OCI-LY3 (cell line): ENCODE results near the gene PIK3R2.

Experiments used
- H2AFZ ChIP-seq: fragments of 200-600, 300-600 bp; shearing (Covaris generic); 2 replicates; pipeline ENCODE4 v1.6.0; 2014; ENCODE audit warnings: antibody characterized with exemption, low read depth, low read length
- H3K27ac ChIP-seq: fragments of 200-600, 300-600 bp; sonication (generic); 2 replicates; pipeline ENCODE4 v1.5.1; 2014; ENCODE audit warnings: mild to moderate bottlenecking, low read length, moderate library complexity, mixed read lengths
- H3K27me3 ChIP-seq: fragments of 200-600, 300-600 bp; sonication (generic); 2 replicates; pipeline ENCODE4 v1.6.1; 2014; ENCODE audit warnings: low read depth, low read length, mixed read lengths
- H3K36me3 ChIP-seq: fragments of 200-600, 300-600 bp; sonication (generic); replicated peaks from 2 replicates; pipeline ENCODE3; 2014; ENCODE audit warnings: low read depth, low read length, mixed read lengths
- H3K4me1 ChIP-seq: fragments of 300-600, 200-600 bp; sonication (generic); 2 replicates; pipeline ENCODE4 v1.6.1; 2014; ENCODE audit warnings: low read length, mixed read lengths
- H3K4me2 ChIP-seq: fragments of 200-600, 300-600 bp; sonication (generic); 2 replicates; pipeline ENCODE4 v1.6.1; 2014; ENCODE audit warnings: low read length, mixed read lengths
- H3K4me3 ChIP-seq: fragments of 300-600, 200-600 bp; sonication (generic); 2 replicates; pipeline ENCODE4 v1.5.1; 2014; ENCODE audit warnings: antibody characterized with exemption, mild to moderate bottlenecking, low read length, moderate library complexity
- H3K79me2 ChIP-seq: fragments of 300-600, 200-600 bp; shearing (Covaris generic); 2 replicates; pipeline ENCODE4 v1.6.1; 2014; ENCODE audit warnings: mild to moderate bottlenecking, low read length, mixed read lengths
- H3K9ac ChIP-seq: fragments of 300-600, 200-600 bp; shearing (Covaris generic); 2 replicates; pipeline ENCODE4 v1.6.0; 2014; ENCODE audit warnings: mild to moderate bottlenecking, low read length, moderate library complexity
- H3K9me3 ChIP-seq: fragments of 200-600, 300-600 bp; shearing (Covaris generic); 2 replicates; pipeline ENCODE4 v1.6.1; 2014; ENCODE audit warnings: low read length, mixed read lengths; ENCODE audit not compliant: insufficient read depth
- H4K20me1 ChIP-seq: fragments of 200-600, 300-600 bp; sonication (generic); 2 replicates; pipeline ENCODE4 v1.6.1; 2016; ENCODE audit warnings: low read length, mixed read lengths; ENCODE audit not compliant: insufficient read depth
- EZH2phosphoT487 ChIP-seq: fragments of 200-600 bp; shearing (Covaris generic); IDR thresholded peaks from 2 replicates; pipeline ENCODE4 v1.6.1; 2018; ENCODE audit warnings: antibody characterized with exemption, mixed run types, low read depth
- TF ChIP-seq, protein P1 (sequence below): fragments of 200-600, 300-600 bp; sonication (generic); IDR thresholded peaks from 2 replicates; pipeline ENCODE4 v1.5.1; 2014; ENCODE audit warnings: antibody characterized with exemption, low read length, low read depth

PIK3R2 gene

DNA sequence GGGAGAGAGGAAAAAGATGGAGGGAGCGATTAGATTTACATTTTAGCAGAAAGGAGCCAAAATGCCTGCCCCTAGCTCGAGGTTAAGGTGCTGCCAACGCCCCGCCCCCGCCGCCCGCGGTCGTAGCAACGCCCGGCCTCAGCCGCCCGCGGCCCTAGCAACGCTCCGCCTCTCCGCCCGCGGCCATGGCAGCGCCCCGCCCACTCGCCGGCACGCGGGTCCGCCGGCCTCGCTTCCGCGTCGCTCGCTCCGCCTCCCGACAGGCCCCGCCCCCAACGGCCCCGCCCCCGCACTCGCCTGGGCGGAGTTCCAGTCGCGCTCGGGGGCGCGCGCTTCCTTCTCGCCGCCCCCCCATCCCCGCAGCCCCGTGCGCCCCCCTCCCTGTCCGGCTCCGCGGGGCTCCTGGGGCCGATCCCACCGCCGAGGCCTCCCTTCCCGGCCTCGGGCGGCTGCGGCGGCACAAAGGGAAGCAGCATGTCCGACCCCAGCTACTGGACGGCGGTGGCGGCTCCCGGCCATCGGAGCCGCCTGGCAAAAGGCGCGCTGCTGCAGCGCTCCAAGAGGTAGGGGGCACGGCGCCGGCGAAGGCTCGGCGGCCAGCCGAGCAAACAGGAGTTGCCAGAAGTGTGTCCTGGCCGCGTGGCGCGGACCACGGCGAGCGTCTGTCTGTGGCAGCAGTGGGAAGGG, 35.1 kb upstream of the PIK3R2 start:
- Histone ChIP-seq H3K9ac (peak overlapping the region; percentile 69), H2AFZ (no peak overlapping the region), H3K27ac (no peak overlapping the region), H3K27me3 (no peaks in the 10 kb centered on the region), H3K4me2 (peak overlapping the region; percentile 98), H3K79me2 (peaks cover 23% of the 10 kb centered on the region), H3K9me3 (no peaks in the 10 kb centered on the region), H3K4me3 (peak overlapping the region; percentile 81), H3K36me3 (peaks cover 17% of the 10 kb centered on the region), H3K4me1 (peaks cover 26% of the 10 kb centered on the region), H4K20me1 (peaks cover 26% of the 10 kb centered on the region)
- TF ChIP-seq, protein P1, sequence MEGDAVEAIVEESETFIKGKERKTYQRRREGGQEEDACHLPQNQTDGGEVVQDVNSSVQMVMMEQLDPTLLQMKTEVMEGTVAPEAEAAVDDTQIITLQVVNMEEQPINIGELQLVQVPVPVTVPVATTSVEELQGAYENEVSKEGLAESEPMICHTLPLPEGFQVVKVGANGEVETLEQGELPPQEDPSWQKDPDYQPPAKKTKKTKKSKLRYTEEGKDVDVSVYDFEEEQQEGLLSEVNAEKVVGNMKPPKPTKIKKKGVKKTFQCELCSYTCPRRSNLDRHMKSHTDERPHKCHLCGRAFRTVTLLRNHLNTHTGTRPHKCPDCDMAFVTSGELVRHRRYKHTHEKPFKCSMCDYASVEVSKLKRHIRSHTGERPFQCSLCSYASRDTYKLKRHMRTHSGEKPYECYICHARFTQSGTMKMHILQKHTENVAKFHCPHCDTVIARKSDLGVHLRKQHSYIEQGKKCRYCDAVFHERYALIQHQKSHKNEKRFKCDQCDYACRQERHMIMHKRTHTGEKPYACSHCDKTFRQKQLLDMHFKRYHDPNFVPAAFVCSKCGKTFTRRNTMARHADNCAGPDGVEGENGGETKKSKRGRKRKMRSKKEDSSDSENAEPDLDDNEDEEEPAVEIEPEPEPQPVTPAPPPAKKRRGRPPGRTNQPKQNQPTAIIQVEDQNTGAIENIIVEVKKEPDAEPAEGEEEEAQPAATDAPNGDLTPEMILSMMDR = no peak
- no peak for TF ChIP-seq EZH2phosphoT487

DNA sequence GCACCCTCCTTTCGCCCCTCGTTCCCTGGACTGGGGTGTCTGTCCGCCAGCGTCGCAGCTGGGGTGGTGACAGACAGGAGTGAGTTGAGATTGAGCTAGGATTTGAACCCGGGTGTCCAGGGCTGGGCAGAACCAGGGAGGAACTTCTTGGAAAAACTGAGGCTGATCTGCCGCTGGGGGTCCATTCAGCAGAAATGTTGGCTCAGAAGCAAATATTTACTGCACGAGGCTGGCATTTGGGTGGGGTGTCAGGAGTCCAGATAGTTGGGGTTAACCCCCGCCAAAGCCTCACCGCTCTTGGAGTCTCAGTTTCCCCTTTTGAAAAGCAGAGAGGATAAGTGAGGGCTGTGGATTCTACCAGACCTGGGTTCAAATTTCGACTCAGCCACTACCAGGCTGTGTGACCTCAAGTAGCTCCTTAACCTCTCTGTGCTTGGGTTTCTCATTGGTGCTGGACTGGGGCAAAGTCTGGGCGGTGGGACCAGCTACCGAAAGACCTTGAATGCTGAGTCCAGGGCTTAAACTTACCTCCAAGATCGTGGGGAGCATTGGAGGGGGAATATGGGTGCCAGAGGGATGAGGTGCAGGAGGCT, 34.4 kb upstream of the PIK3R2 start:
- peak overlapping the region; percentile 69 for H3K9ac ChIP-seq
- peak overlapping the region; percentile 81 for H3K4me3 ChIP-seq
- peak overlapping the region; percentile 47 for H3K27ac ChIP-seq
- no peaks in the 10 kb centered on the region for H3K9me3 ChIP-seq
- TF ChIP-seq EZH2phosphoT487 = no peak
- H2AFZ ChIP-seq = no peak overlapping the region
- H3K4me1 ChIP-seq = peaks cover 25% of the 10 kb centered on the region
- peaks cover 22% of the 10 kb centered on the region for H3K36me3 ChIP-seq
- H3K27me3 ChIP-seq = no peaks in the 10 kb centered on the region
- peak overlapping the region; percentile 98 for H3K4me2 ChIP-seq
- H4K20me1 ChIP-seq = peaks cover 26% of the 10 kb centered on the region
- H3K79me2 ChIP-seq = peaks cover 23% of the 10 kb centered on the region

DNA sequence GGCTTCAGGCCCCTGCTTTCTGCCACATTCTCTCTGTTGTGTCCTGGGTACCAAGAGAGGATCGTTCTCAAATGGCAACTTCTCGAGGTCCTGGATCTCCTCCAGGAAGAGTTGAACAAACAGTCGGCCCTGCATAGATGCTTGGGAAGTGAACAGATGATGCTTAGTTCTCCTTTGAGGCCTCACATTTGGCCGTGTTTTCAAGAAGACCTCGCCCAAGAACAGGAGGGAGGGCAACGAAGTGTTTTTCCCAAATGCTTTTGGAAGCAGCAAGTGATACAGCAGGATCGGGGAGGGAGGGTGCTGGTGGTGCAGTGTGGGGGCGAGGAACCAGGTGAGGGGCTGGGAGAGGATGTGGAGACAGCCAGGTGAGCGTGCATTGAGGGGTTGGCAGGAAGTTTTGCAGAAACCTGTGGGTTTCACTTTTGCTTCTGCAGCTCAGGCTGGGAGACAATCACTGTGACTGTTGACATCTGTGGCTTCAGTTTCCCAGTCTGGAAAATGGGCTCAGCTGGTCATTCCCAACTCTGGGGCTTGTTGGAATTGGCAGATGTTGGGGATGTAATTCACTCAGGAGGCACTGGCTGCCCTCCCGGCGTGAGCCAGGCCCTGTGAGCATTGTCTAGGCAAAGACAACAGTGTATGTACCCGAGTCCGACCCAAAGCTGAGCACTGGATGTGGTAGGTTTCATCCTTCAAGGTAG, 33.8 kb upstream of the PIK3R2 start:
- peak overlapping the region; percentile 98 for H3K4me2 ChIP-seq
- no peaks in the 10 kb centered on the region for H3K9me3 ChIP-seq
- H4K20me1 ChIP-seq = peaks cover 26% of the 10 kb centered on the region
- peak overlapping the region; percentile 47 for H3K27ac ChIP-seq
- H3K36me3 ChIP-seq = peaks cover 28% of the 10 kb centered on the region
- H3K4me1 ChIP-seq = peaks cover 25% of the 10 kb centered on the region
- H3K79me2 ChIP-seq = peaks cover 23% of the 10 kb centered on the region
- peak overlapping the region; percentile 69; the same call in 1 of the 2 replicates for H3K9ac ChIP-seq
- TF ChIP-seq, protein P1 = no peak
- TF ChIP-seq EZH2phosphoT487 = no peak
- H3K4me3 ChIP-seq = peak overlapping the region; percentile 81
- H2AFZ ChIP-seq = no peak overlapping the region
- no peaks in the 10 kb centered on the region for H3K27me3 ChIP-seq

DNA sequence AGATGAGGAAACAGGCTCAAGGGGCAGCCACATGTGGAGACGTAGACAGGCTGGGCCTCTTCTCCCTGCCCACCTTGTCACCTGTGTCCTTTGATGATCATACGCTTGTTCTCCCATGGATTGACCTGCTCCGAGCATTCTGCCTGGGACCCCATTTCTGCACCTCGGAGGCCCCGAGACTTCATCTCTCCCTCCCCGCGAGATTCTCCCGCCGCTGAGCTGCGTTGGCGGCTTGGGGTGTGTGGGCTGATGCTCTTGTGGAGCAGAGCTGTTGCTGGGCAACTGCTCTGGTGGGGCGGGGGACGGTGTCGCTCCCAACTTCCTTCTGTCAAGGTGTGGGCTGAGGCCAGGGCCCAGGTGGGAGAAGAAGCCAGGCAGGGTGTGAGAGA, 33.3 kb upstream of the PIK3R2 start:
- Histone ChIP-seq H3K4me1 (peaks cover 25% of the 10 kb centered on the region), H3K4me2 (peak overlapping the region; percentile 98), H3K9ac (peak overlapping the region; percentile 69; the same call in 1 of the 2 replicates), H3K27ac (peak overlapping the region; percentile 47), H2AFZ (no peak overlapping the region), H4K20me1 (peaks cover 26% of the 10 kb centered on the region), H3K79me2 (peaks cover 23% of the 10 kb centered on the region), H3K27me3 (no peaks in the 10 kb centered on the region), H3K4me3 (peak overlapping the region; percentile 81), H3K9me3 (no peaks in the 10 kb centered on the region), H3K36me3 (peaks cover 33% of the 10 kb centered on the region)
- TF ChIP-seq, protein P1 = no peak
- no peak for TF ChIP-seq EZH2phosphoT487
